Stimulated activated CD8-positive, alpha-beta memory T cell treated with anti-CD3 and anti-CD28 coated beads, Interleukin-4, amount 100 ng/mL, for 24 hours (primary cell): ENCODE data around the gene CACNG4.

Source experiments
- DNase-seq: peaks from one replicate; pipeline ENCODE4 v3.0.0-alpha.2; 2020; ENCODE audit warnings: low read depth

The CACNG4 gene

GRCh38 chr17:67066717-67067116 is 102.2 kb downstream of the CACNG4 start:
- DNase-seq = no peak

GRCh38 chr17:67067571-67068482 is 103.3 kb downstream of the CACNG4 start:
- no peak for DNase-seq

- DNase-seq = no peak
Measured at GRCh38 chr17:67068999-67069398, 104.5 kb downstream of the CACNG4 start.

- no peak for DNase-seq
Measured at GRCh38 chr17:67069603-67070136, 105.2 kb downstream of the CACNG4 start.

- DNase-seq = no peak
Measured at GRCh38 chr17:67071595-67071994, 107.1 kb downstream of the CACNG4 start.

GRCh38 chr17:67072885-67073284 is 108.4 kb downstream of the CACNG4 start:
- DNase-seq = no peak

- no peak for DNase-seq
Measured at GRCh38 chr17:67074781-67075180, 110.3 kb downstream of the CACNG4 start.

GRCh38 chr17:67076290-67076689 is 111.8 kb downstream of the CACNG4 start:
- no peak for DNase-seq

- DNase-seq = no peak
Measured at GRCh38 chr17:67078292-67078691, 113.8 kb downstream of the CACNG4 start.

GRCh38 chr17:67079491-67079890 is 115.0 kb downstream of the CACNG4 start:
- DNase-seq = no peak

- DNase-seq = no peak
Measured at GRCh38 chr17:67080804-67081203, 116.3 kb downstream of the CACNG4 start.

GRCh38 chr17:67082107-67082506 is 117.6 kb downstream of the CACNG4 start:
- no peak for DNase-seq
